Fibroblast of skin of left biceps (primary cell): ENCODE data around the gene RNF32.
"Not testable (repeated sequence)": the region's sequence is repeated elsewhere in the genome, so short reads cannot be mapped to it uniquely, and the experiment has no call there.

Source experiments
- DNase-seq, 2 experiments: peaks; one replicate each; pipeline ENCODE4 v3.0.0-alpha.2; 2013; ENCODE audit warnings: low read depth in 2 of 2

RNF32 gene

GRCh38 chr7:156675721-156676120 is 35.1 kb downstream of the RNF32 start:
- no peak for DNase-seq

- no peak for DNase-seq
These were observed 35.7 kb downstream of the RNF32 start for GRCh38 chr7:156676263-156676662.

- no peak for DNase-seq
These were observed 36.9 kb downstream of the RNF32 start for GRCh38 chr7:156677374-156678054.

- DNase-seq = no peak
These were observed 39.7 kb downstream of the RNF32 start for GRCh38 chr7:156680281-156680680.

GRCh38 chr7:156682928-156683327 is 42.4 kb downstream of the RNF32 start:
- no peak for DNase-seq

- no peak for DNase-seq
These were observed 43.7 kb downstream of the RNF32 start for GRCh38 chr7:156684251-156684650.

- DNase-seq = no peak
These were observed 44.1 kb downstream of the RNF32 start for GRCh38 chr7:156684661-156685060.

GRCh38 chr7:156691764-156692163 is 51.2 kb downstream of the RNF32 start:
- no peak for DNase-seq

GRCh38 chr7:156692849-156693248 is 52.3 kb downstream of the RNF32 start:
- no peak for DNase-seq

- no peak for DNase-seq
These were observed 53.1 kb downstream of the RNF32 start for GRCh38 chr7:156693627-156694026.

GRCh38 chr7:156697283-156697682 is 56.7 kb downstream of the RNF32 start:
- DNase-seq = not testable (repeated sequence)

GRCh38 chr7:156698512-156698911 is 57.9 kb downstream of the RNF32 start:
- not testable (repeated sequence) for DNase-seq

GRCh38 chr7:156701787-156702186 is 61.2 kb downstream of the RNF32 start:
- DNase-seq = not testable (repeated sequence)

GRCh38 chr7:156702399-156702798 is 61.8 kb downstream of the RNF32 start:
- no peak for DNase-seq

- no peak for DNase-seq
These were observed 62.6 kb downstream of the RNF32 start for GRCh38 chr7:156703209-156703608.

GRCh38 chr7:156703773-156704482 is 63.4 kb downstream of the RNF32 start:
- no peak for DNase-seq

- DNase-seq = no peak
These were observed 81.7 kb downstream of the RNF32 start for GRCh38 chr7:156722043-156722826.

- DNase-seq = no peak
These were observed 84.5 kb downstream of the RNF32 start for GRCh38 chr7:156725073-156725472.

GRCh38 chr7:156725936-156726335 is 85.4 kb downstream of the RNF32 start:
- no peak for DNase-seq
